Posterior cingulate gyrus (tissue), 11 donors: ENCODE measurements around the gene FUCA1.
A peak's percentile ranks its signal among the peaks of the same experiment; 100 is the strongest.
"Not testable (repeated sequence)": the region's sequence is repeated elsewhere in the genome, so short reads cannot be mapped to it uniquely, and the experiment has no call there.

ENCODE experiments used
- DNase-seq, 10 donors: peaks; one replicate each; pipeline versions ENCODE4 v3.0.0 to v3.0.0-alpha.2; 2020 to 2021; ENCODE audit warnings: mixed read lengths in 3 of 10
- intact Hi-C: fragments of 100-400 bp; cut with DNase I; formaldehyde crosslinking; loops from one replicate; pipeline ENCODE4 v1.15.1; 2023

The FUCA1 gene

DNA sequence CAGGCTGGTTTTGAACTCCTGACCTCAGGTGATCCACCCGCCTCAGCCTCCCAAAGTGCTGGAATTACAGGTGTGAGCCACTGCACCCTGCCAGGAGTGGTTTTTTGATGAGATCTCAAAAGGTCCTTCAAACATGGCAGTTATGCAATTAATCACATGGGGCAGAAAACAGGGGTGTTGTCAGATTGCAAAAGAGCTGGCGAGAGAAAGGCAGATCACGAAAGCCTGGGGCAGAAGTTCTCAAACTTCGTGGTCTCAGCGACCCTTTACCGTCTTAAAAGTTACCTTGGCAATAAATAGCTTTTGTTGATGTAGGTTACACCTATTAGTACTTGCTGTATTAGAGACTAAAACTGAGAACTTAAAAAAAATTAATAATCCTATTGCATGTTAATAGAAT is 29.0 kb upstream of the FUCA1 start:
- no peak for DNase-seq

DNA sequence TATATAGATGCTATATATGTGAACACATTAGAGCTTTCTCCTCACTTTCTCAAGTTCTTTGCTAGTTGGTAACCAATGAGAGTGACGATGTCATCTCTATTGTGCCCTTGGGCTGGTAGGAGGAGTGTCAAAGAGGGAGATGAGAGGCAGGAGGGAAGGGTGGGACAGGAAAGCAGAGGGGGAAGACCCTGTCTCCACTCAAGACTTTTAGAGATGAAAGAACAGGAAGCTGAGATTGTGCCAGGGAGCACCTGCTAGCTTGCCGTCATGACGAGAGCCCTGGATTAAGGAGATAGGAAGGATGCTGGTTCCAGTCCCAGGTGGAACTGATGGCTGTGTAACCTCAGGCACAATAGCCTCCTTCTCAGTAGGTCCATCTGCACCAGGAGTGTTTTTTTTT is 28.4 kb upstream of the FUCA1 start:
- DNase-seq = no peak
- intact Hi-C loops = no loop called here

More for the DNA sequence above, 29.0 kb upstream of the FUCA1 start:
- intact Hi-C loops = no loop called here

DNA sequence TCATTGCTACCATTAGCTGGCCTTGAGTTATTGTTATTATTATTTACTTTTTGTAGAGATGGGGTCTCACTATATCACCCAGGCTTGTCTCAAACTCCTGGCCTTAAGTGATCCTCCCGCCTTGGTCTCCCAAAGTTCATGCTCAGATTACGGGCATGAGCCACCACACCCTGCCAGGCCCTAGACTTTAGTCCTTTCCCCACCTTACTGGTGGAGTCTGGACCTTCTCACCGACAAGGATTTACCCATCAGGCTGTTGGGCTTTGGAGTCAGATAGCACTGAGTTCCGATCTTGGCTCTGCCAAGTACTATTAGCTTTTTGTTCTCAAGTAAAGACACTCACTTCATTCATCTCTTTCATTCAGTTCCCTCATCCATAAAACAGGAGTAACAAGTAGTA is 27.9 kb upstream of the FUCA1 start:
- intact Hi-C loops = no loop called here
- DNase-seq = no peak

DNA sequence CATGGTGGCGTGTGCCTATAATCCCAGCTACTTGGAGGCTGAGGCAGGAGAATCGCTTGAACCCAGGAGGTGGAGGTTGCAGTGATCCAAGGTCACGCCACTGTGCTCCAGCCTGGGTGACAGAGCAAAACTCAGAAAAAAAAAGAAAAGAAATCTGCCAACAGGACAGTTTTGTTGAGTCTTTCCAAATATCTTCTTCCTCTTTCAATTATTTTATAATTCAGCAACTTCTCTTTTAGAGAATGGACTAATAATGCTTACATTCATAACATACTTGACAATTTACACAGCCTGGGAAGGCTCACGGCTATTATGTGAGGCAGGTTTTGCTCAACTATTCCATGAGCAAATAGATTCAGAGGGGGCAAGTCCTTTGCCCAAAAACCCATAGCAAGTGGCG is 27.0 kb upstream of the FUCA1 start:
- intact Hi-C loops = no loop called here
- no peak for DNase-seq

- no peak for DNase-seq
- intact Hi-C loops = no loop called here
These were observed 21.0 kb upstream of the FUCA1 start for GRCh38 chr1:23889074-23889473.

DNA sequence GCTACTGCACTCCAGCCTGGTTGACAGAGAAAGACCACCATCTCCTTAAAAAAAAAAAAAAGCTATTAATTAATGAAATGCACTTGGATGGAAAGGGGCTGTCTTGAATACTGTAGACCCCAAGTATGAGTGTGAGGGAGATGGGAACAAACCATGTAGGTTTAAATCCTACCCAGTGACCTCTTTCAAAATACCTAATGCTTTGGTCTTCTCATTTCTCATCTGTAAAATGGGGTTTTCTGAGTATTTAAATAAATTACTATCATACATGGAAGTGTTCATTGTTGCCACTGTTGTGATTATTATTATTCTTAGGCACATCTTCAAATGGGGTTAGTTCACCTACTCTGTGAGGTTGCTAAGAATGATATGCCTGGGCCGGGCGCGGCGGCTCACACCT is 17.1 kb upstream of the FUCA1 start:
- DNase-seq = no peak
- intact Hi-C loops = no loop called here

GRCh38 chr1:23882746-23883145 is 14.7 kb upstream of the FUCA1 start:
- DNase-seq = no peak
- intact Hi-C loops = no loop called here

DNA sequence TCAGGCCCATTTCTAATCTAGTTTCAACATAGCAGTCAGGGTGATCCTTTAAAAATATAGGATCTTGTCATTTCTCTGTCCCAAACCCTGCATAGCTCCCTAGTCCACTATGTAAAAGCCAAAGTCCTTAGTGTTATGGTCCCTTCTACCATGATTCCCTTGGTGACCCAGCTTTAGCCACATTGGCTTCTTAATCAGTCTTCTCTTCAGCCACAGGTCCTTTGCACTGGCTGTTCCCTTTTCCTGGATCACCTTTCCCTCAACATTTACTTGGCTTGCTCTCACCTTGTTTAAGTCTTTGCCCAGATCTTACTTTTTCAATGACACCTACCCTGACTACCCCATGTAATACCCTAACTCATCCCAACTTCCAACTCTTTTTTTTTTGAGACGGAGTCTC is 11.7 kb upstream of the FUCA1 start:
- intact Hi-C loops = no loop called here
- DNase-seq = no peak

GRCh38 chr1:23878668-23879067 is 10.6 kb upstream of the FUCA1 start:
- DNase-seq = no peak
- intact Hi-C loops = no loop called here

DNA sequence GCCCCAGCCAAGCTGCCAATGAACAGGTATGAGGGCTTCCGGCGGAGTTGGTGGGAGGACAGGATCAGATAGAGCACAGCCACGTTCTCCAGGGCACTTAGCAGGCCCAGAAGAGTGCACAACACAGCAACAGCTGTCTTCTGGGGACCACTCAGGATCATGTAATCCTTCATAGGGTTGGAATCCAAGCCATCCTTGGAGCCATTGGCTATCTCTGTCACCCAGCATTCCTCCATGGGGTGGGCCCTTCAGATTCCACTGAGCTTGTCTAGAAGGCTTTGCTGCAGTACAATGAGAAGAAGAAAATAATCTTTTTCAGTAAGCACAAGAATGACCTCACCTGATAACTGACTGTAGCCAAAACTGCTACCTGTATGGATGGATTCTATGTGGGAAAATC is 7.3 kb upstream of the FUCA1 start:
- DNase-seq = no peak
- intact Hi-C loops = no loop called here

GRCh38 chr1:23872421-23872820 is 4.3 kb upstream of the FUCA1 start:
- no peak for DNase-seq
- intact Hi-C loops = no loop called here

- intact Hi-C loops = loop anchor here (2.0 to 5.0 kb wide), 3 partner anchors 42 to 96 kb away; partner anchors contain the start of genes GALE and HMGCL
- no peak for DNase-seq
These were observed 961 bp upstream of the FUCA1 start for GRCh38 chr1:23869051-23869450.

GRCh38 chr1:23868557-23869016 is 497 bp upstream of the FUCA1 start:
- intact Hi-C loops = loop anchor here (2.0 to 5.0 kb wide), 3 partner anchors 41 to 96 kb away; partner anchors contain the start of genes GALE and HMGCL

GRCh38 chr1:23867542-23867894 is 572 bp downstream of the FUCA1 start:
- intact Hi-C loops = loop anchor here (5.0 kb wide), 2 partner anchors 40 to 65 kb away; partner anchors contain the start of genes GALE and HMGCL
- DNase-seq = no peak

More at GRCh38 chr1:23868557-23869016, 497 bp upstream of the FUCA1 start:
- peak in 7 of 10 donors; percentile 11 to 88 (median 27) for DNase-seq

DNA sequence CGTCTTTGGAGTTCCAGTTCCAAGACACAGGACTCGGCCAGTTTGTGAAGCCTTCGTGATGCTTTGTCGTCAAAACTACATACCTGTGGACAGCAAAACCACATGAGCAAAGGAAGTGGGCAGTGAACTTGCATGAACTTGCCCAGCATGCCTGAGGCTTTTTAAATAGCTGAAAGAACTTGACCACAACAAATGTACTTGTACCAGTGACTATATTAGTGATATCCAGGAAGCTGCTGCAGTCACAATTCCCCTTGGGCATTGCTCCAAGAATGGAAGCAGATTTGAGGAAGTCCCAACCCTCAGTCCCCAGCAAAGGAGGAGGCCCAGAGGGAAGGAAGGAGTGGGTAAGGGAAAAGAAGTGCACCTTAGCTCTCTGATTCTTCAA is 2.6 kb downstream of the FUCA1 start:
- intact Hi-C loops = loop anchor here (5.0 kb wide), 2 partner anchors 38 to 63 kb away; partner anchors contain the start of genes GALE and HMGCL
- DNase-seq = no peak

- intact Hi-C loops = loop anchor here (5.0 kb wide), 2 partner anchors 38 to 63 kb away; partner anchors contain the start of genes GALE and HMGCL
- DNase-seq = no peak
These were observed 3.1 kb downstream of the FUCA1 start for GRCh38 chr1:23864801-23865542.

- no peak for DNase-seq
- intact Hi-C loops = no loop called here
These were observed 5.5 kb downstream of the FUCA1 start for GRCh38 chr1:23862640-23863039.

DNA sequence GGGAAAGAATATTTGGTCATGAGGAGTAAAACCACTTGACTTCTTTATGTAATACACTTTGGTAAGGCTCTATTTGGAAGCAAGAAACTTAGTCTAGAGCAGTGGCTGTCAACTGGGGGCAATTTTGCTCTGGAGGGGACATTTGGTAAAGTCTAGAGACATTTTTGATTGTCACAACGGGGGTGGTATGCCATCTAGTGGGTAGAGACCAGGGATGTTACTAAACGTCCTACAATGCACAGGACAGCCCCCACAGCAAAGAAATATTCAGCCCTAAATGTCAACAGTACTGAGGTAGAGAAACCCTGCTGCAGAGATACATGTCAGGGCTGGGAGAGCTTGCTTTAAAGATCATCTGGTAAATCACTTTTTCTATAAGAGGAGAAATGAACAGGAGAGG is 13.5 kb downstream of the FUCA1 start:
- intact Hi-C loops = no loop called here
- DNase-seq = no peak

GRCh38 chr1:23853124-23853523 is 15.0 kb downstream of the FUCA1 start:
- intact Hi-C loops, DNase-seq: not testable (repeated sequence)

DNA sequence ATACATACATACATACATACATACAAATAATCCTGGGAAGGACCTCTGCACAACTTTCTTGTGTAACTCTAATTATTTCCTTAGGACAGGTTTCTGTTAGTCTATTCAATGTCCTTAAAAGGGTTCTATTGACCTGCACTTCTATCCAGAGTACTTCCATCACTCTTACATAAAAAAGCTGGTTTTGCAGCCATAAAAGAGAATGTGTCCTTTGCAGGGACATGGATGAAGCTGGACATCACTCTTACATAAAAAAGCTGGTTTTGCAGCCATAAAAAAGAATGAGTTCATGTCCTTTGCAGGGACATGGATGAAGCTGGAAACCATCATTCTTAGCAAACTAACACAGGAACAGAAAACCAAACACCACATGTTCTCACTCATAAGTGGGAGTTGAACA is 16.7 kb downstream of the FUCA1 start:
- DNase-seq, intact Hi-C loops: not testable (repeated sequence)

- intact Hi-C loops = no loop called here
- no peak for DNase-seq
These were observed 19.1 kb downstream of the FUCA1 start for GRCh38 chr1:23848673-23849616.
